Measurements from ENCODE around the gene BACH2.
"Not testable (repeated sequence)": the region's sequence is repeated elsewhere in the genome, so short reads cannot be mapped to it uniquely, and the experiment has no call there.

Gene BACH2

GRCh38 chr6:90296341-90297114 is at the start of gene BACH2:
BACH2 (minus strand) TSS chr6:90296843; CDS start chr6:90008844, 287,999 bp downstream.
- DNase-seq (ENCODE audit: low read depth in 1 of 2, low spot score in 1 of 2), result peak; percentile 76 to 93

- no peak for DNase-seq (ENCODE audit: low read depth in 1 of 2, low spot score in 1 of 2)
Observed at GRCh38 chr6:90343576-90343975, 46.9 kb upstream of the BACH2 start.

GRCh38 chr6:90338409-90338808 is 41.8 kb upstream of the BACH2 start:
- no peak for DNase-seq (ENCODE audit: low read depth in 1 of 2, low spot score in 1 of 2)

- no peak for DNase-seq (ENCODE audit: low read depth in 1 of 2, low spot score in 1 of 2)
Observed at GRCh38 chr6:90336388-90336947, 39.8 kb upstream of the BACH2 start.

GRCh38 chr6:90333928-90334327 is 37.3 kb upstream of the BACH2 start:
- DNase-seq (ENCODE audit: low read depth in 1 of 2, low spot score in 1 of 2), result no peak

- DNase-seq (ENCODE audit: low read depth in 1 of 2, low spot score in 1 of 2), result not testable (repeated sequence)
Observed at GRCh38 chr6:90332978-90333543, 36.4 kb upstream of the BACH2 start.

- DNase-seq (ENCODE audit: low read depth in 1 of 2, low spot score in 1 of 2), result no peak
Observed at GRCh38 chr6:90329386-90330077, 32.9 kb upstream of the BACH2 start.

- no peak for DNase-seq (ENCODE audit: low read depth in 1 of 2, low spot score in 1 of 2)
Observed at GRCh38 chr6:90328004-90328403, 31.4 kb upstream of the BACH2 start.

- no peak for DNase-seq (ENCODE audit: low read depth in 1 of 2, low spot score in 1 of 2)
Observed at GRCh38 chr6:90326404-90327057, 29.9 kb upstream of the BACH2 start.

- DNase-seq (ENCODE audit: low read depth in 1 of 2, low spot score in 1 of 2), result no peak
Observed at GRCh38 chr6:90323706-90324105, 27.1 kb upstream of the BACH2 start.

GRCh38 chr6:90322976-90323474 is 26.4 kb upstream of the BACH2 start:
- no peak for DNase-seq (ENCODE audit: low read depth in 1 of 2, low spot score in 1 of 2)

GRCh38 chr6:90319979-90320685 is 23.5 kb upstream of the BACH2 start:
- peak in 1 of 2 donors; percentile 36 for DNase-seq (ENCODE audit: low read depth in 1 of 2, low spot score in 1 of 2)

- DNase-seq (ENCODE audit: low read depth in 1 of 2, low spot score in 1 of 2), result peak in 1 of 2 donors; percentile 15
Observed at GRCh38 chr6:90319044-90319443, 22.4 kb upstream of the BACH2 start.

GRCh38 chr6:90315986-90316385 is 19.3 kb upstream of the BACH2 start:
- DNase-seq (ENCODE audit: low read depth in 1 of 2, low spot score in 1 of 2), result no peak

- DNase-seq (ENCODE audit: low read depth in 1 of 2, low spot score in 1 of 2), result no peak
Observed at GRCh38 chr6:90315354-90315950, 18.8 kb upstream of the BACH2 start.

GRCh38 chr6:90314514-90314913 is 17.9 kb upstream of the BACH2 start:
- no peak for DNase-seq (ENCODE audit: low read depth in 1 of 2, low spot score in 1 of 2)

- no peak for DNase-seq (ENCODE audit: low read depth in 1 of 2, low spot score in 1 of 2)
Observed at GRCh38 chr6:90311569-90311968, 14.9 kb upstream of the BACH2 start.

- DNase-seq (ENCODE audit: low read depth in 1 of 2, low spot score in 1 of 2), result no peak
Observed at GRCh38 chr6:90305800-90306448, 9.3 kb upstream of the BACH2 start.

GRCh38 chr6:90304308-90304707 is 7.7 kb upstream of the BACH2 start:
- DNase-seq (ENCODE audit: low read depth in 1 of 2, low spot score in 1 of 2), result no peak

GRCh38 chr6:90303039-90303438 is 6.4 kb upstream of the BACH2 start:
- no peak for DNase-seq (ENCODE audit: low read depth in 1 of 2, low spot score in 1 of 2)

Measured in activated CD4-positive, alpha-beta T cell treated with anti-CD3 and anti-CD28 coated beads, Interleukin-2, amount 50 U/mL, for 24 hours (primary cell).